NCI-H2029 (cell line): ENCODE data around the gene MUC5B.
"Not testable (repeated sequence)": the region's sequence is repeated elsewhere in the genome, so short reads cannot be mapped to it uniquely, and the experiment has no call there.

Experiments
- DNase-seq: peaks from one replicate; lab custom pipeline; 2025; lab: John Stamatoyannopoulos, UW

MUC5B gene

DNA sequence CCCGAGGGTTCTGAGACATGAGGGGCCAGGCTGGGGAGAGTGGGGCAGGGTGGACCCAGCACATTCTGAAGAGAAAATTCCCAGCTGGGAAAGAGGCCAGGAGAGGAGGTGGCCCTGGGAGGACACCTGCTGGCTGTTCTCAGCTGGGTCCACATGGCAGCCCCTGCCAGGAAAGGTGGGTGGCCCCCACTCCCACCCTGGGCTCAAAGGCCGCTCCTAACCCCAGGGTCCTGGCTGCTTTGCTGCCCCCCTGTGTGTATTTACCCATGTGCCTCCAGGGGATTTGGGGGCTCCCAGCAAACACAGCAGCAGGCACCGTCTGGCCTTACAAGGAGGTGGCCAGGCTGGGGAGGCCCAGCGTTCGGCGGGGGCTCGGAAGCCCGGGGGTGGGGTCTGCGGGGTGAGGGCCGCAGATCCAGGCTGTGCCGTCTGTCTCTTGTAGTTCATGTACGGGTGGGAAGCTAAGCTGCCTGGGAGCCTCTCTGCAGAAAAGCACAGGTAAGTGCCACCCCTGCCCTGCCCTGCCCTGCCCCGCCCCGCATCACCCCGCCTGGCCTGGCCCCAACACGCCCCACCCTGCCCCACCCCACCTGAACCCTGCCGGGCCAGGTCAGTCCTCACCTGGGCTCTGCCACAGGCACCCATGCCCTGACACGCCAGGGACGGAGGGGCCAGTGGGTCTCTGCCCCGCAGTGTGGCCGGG, 10.6 kb downstream of the MUC5B start:
- peak; percentile 30 for DNase-seq

- no peak for DNase-seq
These were observed 11.3 kb downstream of the MUC5B start for GRCh38 chr11:1234054-1234720.

GRCh38 chr11:1234771-1235305, 12.0 kb downstream of the MUC5B start:
- DNase-seq: no peak

GRCh38 chr11:1235306-1235900, 12.5 kb downstream of the MUC5B start:
- DNase-seq: no peak

DNA sequence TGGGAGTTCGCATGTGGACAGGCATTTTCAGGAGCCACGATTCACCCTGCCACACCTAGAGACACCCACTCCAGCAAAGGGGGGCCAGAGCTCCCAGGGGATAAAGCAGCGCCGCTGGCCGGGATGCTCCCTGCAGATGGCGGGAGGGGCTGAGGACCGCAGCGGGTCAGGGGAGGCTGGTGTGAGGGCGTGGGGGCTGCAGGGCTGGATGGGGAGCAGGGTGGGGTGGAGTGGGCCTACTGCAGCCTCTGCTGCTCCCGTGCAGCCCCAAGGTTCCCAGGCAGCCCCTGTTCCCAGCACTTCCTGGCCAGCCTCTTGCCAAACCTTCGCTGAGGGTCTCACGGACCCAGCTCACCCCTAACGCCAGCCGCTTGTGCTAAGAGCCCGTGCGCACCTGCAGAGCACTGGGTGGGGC, 13.0 kb downstream of the MUC5B start:
- DNase-seq: no peak

GRCh38 chr11:1236316-1237127, 13.7 kb downstream of the MUC5B start:
- DNase-seq: no peak

DNA sequence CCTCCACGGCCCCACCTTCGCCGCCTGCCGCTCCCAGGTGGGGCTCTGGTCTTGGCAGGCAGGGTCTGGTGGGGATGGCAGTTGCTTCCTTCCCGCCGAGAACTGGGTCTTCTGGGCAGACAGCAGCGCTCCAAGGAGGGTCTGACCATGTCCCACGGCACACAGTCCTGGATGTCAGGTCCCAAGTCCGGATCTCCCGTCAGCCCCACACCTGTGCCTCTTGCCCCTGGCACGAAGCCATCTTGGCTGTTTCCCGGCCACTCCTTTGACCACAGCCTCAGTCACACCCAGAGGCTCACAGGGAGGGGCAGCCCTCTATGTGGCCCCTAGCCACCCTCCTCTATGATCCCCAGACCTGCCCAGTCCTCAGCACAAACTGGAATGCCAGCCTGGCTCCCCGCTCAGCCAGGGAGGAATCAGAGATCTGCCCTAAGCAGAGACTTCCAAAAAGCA, 14.3 kb downstream of the MUC5B start:
- DNase-seq: no peak

GRCh38 chr11:1237851-1238250, 15.0 kb downstream of the MUC5B start:
- no peak for DNase-seq

DNA sequence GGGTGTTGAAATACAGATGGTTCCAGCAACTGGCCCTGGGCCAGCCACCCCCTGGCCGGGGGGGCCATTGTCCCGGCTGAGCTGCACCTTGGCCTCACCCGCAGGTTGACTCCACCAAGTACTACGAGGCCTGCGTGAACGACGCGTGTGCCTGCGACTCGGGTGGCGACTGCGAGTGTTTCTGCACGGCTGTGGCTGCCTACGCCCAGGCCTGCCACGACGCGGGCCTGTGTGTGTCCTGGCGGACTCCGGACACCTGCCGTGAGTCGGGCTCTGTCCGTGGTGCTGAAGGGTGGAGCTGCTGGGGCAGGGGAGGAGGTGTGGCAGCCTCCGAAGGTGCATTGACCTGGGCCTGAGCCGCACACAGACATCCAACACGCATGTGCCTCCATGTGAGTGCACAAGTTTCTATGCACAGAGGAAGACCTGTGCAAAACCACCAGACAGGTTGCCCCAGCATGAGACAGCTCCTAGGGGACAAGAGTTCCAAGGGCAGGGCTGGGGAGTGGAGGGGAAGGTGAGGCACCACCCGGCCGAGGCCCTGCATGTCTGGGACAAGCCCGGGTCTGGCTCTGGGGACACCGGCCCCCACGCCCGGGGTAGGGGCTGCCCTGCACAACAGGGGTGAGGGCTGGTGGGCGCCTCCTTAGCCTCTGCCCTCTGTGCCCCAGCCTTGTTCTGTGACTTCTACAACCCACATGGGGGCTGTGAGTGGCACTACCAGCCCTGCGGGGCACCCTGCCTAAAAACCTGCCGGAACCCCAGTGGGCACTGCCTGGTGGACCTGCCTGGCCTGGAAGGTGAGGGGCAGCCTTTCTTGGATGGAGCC, 16.1 kb downstream of the MUC5B start:
- DNase-seq: no peak

DNA sequence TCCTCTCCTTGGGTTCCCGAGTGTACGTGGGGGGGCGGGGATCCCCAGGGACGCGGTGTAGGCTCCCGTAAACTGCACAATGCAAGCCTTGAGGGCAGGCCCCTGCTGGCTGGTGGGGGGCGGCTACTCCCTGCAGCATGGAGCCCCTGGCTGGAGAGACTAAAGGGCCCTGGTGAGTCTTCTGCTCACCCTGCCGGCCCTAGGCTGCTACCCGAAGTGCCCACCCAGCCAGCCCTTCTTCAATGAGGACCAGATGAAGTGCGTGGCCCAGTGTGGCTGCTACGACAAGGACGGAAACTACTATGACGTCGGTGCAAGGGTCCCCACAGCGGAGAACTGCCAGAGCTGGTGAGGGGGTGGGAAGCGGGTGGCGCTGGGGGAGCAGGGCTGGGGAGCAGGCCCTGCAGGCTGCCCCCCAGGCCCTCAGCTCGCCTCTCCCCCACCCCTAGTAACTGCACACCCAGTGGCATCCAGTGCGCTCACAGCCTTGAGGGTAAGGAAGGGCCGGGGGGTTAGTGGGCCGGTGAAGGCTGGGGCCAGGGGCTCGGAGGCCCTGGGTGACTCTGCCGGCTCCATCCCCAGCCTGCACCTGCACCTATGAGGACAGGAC, 16.8 kb downstream of the MUC5B start:
- DNase-seq: no peak

GRCh38 chr11:1240771-1241170, 17.9 kb downstream of the MUC5B start:
- DNase-seq: no peak

- DNase-seq: no peak
These were observed 18.8 kb downstream of the MUC5B start for GRCh38 chr11:1241706-1242105.

DNA sequence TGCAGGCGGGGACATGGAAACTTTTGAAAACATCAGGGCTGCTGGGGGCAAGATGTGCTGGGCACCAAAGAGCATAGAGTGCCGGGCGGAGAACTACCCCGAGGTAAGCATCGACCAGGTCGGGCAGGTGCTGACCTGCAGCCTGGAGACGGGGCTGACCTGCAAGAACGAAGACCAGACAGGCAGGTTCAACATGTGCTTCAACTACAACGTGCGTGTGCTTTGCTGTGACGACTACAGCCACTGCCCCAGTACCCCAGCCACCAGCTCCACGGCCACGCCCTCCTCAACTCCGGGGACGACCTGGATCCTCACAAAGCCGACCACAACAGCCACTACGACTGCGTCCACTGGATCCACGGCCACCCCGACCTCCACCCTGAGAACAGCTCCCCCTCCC, 19.4 kb downstream of the MUC5B start:
- no peak for DNase-seq

- not testable (repeated sequence) for DNase-seq
These were observed 19.9 kb downstream of the MUC5B start for GRCh38 chr11:1242751-1243150.

GRCh38 chr11:1243521-1243920, 20.7 kb downstream of the MUC5B start:
- DNase-seq: not testable (repeated sequence)

GRCh38 chr11:1244557-1244956, 21.7 kb downstream of the MUC5B start:
- DNase-seq: not testable (repeated sequence)

GRCh38 chr11:1245717-1246116, 22.9 kb downstream of the MUC5B start:
- DNase-seq: not testable (repeated sequence)

DNA sequence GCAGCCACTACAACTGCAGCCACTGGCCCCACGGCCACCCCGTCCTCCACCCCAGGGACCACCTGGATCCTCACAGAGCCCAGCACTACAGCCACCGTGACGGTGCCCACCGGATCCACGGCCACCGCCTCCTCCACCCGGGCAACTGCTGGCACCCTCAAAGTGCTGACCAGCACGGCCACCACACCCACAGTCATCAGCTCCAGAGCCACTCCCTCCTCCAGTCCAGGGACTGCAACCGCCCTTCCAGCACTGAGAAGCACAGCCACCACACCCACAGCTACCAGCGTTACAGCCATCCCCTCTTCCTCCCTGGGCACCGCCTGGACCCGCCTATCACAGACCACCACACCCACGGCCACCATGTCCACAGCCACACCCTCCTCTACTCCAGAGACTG, 23.4 kb downstream of the MUC5B start:
- DNase-seq: not testable (repeated sequence)

GRCh38 chr11:1247026-1247425, 24.2 kb downstream of the MUC5B start:
- DNase-seq: not testable (repeated sequence)

- DNase-seq: not testable (repeated sequence)
These were observed 26.1 kb downstream of the MUC5B start for GRCh38 chr11:1248951-1249350.

DNA sequence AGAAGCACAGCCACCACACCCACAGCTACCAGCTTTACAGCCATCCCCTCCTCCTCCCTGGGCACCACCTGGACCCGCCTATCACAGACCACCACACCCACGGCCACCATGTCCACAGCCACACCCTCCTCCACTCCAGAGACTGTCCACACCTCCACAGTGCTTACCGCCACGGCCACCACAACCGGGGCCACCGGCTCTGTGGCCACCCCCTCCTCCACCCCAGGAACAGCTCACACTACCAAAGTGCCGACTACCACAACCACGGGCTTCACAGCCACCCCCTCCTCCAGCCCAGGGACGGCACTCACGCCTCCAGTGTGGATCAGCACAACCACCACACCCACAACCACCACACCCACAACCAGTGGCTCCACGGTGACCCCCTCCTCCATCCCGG, 27.5 kb downstream of the MUC5B start:
- DNase-seq: not testable (repeated sequence)
